Fibroblast of mammary gland (primary cell): ENCODE data around the gene MMP27.
A peak's percentile ranks its signal among the peaks of the same experiment; 100 is the strongest.
"Not testable (repeated sequence)": the region's sequence is repeated elsewhere in the genome, so short reads cannot be mapped to it uniquely, and the experiment has no call there.

Experiments used
- DNase-seq: peaks from one replicate; pipeline ENCODE4 v3.0.0-alpha.2; 2010; ENCODE audit warnings: low read depth
- H3K4me3 ChIP-seq: 2 replicates; pipeline ENCODE4 v1.5.1; 2011; ENCODE audit warnings: low read depth, mild to moderate bottlenecking, low read length, moderate library complexity; ENCODE audit not compliant: control insufficient read depth
- TF ChIP-seq, protein P1 (sequence below): conservative IDR thresholded peaks from 2 replicates; pipeline ENCODE4 v1.5.1; 2011; ENCODE audit warnings: low read depth, low read length, inconsistent platforms; ENCODE audit not compliant: control insufficient read depth, insufficient read depth

MMP27 gene

DNA sequence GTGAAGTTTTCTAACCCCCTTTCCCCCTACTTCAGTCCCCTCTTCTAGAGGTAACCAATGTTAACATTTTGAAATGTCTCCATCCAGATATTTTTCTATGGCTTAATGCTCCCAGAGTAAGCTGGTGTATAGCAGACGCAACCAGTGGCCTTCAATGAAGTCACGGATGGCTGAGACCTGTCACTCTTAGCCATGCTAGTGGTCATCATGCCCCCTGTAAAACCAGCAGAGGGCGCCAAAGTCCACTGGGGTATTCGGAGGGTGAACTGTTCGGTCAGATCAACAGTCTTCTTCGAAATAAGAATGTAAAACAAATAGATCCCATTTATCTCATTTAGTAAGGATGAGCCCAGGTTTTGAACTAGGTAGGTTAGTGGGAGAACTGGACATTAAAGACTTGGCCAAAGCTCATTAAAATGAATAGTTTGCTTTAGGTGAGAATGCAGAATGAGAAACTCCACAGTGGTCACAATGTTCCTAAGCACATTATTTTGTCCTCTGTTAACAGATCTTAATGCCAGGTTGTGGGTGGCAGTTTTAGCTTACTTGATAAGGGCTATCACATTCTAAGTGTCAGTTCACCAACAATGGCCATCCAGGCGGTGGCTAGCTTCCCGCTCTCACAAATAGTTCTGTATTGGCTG is 27.8 kb upstream of the MMP27 start:
- no peak overlapping the region for H3K4me3 ChIP-seq
- TF ChIP-seq, protein P1, sequence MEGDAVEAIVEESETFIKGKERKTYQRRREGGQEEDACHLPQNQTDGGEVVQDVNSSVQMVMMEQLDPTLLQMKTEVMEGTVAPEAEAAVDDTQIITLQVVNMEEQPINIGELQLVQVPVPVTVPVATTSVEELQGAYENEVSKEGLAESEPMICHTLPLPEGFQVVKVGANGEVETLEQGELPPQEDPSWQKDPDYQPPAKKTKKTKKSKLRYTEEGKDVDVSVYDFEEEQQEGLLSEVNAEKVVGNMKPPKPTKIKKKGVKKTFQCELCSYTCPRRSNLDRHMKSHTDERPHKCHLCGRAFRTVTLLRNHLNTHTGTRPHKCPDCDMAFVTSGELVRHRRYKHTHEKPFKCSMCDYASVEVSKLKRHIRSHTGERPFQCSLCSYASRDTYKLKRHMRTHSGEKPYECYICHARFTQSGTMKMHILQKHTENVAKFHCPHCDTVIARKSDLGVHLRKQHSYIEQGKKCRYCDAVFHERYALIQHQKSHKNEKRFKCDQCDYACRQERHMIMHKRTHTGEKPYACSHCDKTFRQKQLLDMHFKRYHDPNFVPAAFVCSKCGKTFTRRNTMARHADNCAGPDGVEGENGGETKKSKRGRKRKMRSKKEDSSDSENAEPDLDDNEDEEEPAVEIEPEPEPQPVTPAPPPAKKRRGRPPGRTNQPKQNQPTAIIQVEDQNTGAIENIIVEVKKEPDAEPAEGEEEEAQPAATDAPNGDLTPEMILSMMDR = peak; percentile 91
- peak; percentile 54 for DNase-seq

DNA sequence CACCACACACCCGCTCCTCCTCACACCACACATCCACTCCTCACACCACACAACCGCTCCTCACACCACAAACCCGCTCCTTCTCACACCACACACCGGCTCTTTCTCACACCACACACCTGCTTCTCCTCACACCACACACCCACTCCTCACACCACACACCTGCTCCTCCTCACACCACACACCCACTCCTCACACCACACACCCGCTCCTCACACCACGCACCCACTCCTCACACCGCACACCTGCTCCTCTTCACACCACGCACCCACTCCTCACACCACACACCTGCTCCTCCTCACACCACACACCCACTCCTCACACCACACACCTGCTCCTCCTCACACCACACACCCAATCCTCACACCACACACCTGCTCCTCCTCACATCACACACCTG is 25.4 kb upstream of the MMP27 start:
- H3K4me3 ChIP-seq, DNase-seq: not testable (repeated sequence)

DNA sequence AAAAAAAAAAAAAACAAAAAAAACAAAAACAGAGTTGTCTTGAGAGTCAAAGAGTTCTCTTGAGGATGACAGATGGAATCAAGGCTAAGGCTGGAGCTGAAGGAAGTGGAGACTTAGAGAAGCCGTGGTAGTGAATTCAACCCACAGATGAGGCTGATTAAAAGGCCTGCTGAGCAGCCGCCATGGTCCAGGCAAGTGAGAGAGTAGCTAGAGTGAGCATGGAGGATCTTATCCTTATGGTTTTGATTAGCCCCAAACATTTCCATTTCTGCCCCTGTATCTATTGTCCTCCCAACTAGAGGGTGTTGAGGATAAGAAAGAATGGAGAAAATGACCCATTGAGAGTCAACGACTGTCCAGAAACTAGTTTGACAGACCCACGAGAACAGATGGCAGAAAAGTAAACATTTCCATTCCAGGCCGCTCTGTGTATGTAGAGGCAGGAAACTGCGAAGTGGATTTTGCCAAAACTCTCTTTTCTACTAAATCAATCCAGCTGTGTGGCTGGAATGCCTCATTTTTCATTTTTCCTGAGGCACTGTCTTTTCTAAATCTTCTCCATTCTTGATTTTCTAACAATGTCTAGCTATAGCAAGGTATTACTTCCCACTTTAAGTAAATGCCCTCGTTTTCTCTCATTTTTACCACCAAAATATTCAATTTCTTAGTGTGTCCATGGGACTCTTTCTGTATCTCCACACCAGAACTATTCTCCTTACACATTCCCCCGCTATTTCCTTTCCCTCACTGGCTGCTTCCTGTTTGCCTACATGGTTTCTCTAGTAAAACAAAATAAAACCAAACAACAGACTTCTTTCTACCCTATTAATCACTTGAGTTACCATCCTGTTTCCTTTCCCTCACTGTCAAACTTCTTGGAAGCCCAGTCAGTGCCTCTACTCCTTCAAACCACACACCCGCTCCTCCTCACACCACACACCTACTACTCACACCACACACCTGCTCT is 24.6 kb upstream of the MMP27 start:
- TF ChIP-seq, protein P1 = no peak
- peak; percentile 25 for DNase-seq
- H3K4me3 ChIP-seq = no peak overlapping the region

DNA sequence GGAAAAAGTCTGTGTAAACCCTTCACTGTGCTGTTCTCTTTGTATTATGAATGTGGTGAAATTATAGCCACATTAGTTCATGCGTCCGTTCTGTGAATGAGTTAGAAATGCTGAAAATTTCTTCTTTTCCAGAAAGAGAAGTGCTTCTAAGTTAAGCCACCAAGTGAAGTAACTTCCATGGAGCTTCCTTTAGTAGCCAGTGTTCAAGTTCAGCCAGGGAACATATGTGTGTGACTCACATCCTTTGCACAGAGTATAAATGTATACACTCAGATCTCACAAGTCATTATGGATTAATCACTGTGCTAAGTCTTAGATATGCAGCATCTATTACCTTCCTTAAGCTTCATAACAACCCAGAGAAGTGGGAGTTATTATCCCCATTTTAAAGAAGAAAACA is 22.3 kb upstream of the MMP27 start:
- DNase-seq = peak; percentile 86
- TF ChIP-seq, protein P1 = no peak
- H3K4me3 ChIP-seq = no peak overlapping the region

DNA sequence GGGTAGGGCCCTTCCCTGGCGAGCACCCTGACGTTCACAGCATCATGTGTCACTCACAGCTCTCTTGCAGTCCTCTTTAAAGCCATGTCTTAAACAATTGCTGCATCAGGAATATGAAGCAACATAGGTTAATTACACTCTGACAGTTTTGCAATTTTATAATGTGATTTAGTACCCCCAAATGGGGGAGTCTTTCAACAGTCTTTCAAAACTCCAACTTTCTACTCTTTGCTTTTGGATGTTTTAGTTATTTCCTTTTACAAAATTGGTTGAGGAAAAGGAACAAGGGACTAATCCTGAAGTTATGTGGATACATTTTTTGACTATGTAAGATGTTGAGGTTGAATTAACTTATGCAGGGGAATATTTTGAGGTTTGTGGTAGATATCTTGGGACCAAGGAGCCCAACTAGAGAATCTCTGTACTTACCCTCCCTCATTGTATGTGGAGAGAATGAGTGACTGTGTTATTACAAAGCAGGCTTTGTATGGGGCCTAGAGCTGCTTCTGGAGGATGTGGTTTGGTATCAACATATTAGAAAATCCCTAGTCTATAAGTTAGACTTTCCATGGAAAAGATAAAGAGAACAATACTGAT is 19.4 kb upstream of the MMP27 start, which contains the start of gene MMP8:
Gene MMP8 (minus strand): TSS at position 51 of the 597 bp plus-strand sequence. CDS start 99 bp downstream, outside the sequence.
- no peak for DNase-seq
- no peak within 1 kb of the TSS for H3K4me3 ChIP-seq
- TF ChIP-seq, protein P1 = no peak

DNA sequence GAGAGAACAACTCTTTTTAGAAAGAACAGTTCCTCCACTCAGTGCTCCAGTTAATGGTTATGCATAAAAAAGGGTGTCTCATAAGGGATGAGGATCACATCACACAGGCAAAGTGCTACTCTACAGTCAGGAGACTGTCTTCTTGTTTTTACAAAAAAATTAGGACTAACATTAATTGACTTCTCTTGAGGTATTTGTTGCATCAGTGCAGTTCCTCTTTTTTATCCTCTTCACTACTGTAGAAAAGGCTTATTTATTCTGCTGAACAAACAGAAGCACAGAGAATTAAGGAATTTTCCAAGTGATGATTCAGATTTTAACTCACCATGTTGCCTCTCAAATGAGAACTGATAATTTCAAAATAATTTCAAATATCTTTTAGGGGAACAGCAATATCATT is 17.3 kb upstream of the MMP27 start:
- no peak overlapping the region for H3K4me3 ChIP-seq
- TF ChIP-seq, protein P1 = no peak
- DNase-seq = no peak

DNA sequence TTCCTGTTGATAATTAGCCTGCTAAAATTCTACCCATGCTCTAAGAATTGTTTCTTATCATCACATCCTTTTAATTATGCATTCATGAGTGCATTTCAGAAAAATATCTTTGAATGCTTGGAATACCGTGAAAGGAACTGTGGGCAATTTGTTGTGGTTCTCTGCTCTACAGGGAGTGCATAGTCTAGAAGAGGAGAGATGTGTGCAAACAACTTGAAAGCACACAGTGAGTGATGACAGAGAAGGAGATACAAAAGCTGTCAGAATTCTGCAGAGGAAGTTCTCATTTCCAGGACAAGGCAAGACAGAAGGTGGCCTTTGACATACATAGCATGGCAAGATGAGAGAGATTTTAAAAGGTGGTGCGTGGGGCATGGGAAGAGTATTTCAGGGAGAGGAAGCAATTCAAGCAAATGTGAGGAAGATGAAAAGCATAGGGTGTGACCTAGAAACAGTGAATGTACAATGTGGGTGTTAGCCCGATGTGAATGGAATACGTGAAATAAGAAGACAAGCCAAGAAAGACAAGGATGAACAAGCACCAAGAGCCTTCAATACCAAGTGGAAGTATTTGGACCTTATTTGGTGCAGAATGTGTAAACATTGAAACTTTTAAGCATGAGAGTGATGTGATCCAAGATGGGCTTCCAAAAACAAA is 14.2 kb upstream of the MMP27 start:
- DNase-seq = no peak
- no peak overlapping the region for H3K4me3 ChIP-seq

More for the DNA sequence above, 14.2 kb upstream of the MMP27 start:
- TF ChIP-seq, protein P1 = no peak
